ENCODE measurements around the gene TGFBR2.
A peak's percentile ranks its signal among the peaks of the same experiment; 100 is the strongest.

TGFBR2 gene

DNA sequence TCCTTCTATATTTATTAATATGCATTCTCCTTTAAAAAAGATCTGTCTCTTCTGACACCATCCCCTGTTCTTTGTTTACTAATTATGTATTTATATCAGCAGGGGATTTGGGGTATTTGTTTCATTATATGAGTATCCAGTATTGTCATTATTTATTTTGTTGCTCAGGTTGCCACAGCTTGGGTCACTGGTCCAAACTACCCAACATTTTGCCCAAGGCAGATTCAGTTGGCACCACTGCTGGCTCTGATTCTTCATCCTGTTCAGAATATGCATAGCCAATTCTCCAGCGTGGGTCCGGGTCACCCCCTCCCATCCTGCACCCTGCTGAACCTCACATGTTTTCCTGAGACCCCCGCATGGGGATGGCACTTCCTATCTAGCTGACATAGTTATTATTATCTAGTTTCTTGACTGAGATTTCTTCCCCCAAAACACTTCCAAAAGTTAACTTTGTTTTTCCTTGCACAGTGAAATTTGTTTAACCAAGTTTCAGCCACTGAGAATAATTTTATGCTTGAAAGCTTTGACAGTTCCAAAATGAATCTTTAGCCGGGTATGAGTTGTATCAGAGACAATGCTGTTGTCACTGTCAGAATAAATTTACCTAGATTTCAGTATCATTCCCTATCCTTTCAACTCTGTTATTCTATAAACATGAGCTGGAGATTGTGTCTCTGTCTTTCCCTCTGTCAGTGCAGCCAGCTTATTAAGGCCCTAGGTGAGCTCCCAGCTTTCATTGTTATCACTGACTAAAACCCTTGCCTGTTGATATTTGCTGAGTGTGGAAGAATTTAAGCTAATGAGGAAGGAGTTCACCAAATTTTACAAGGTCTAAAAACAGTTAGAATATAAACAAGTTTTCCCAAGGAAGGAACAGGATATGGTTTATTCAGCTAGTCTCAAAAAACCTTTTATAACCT lies 70.3 kb downstream of the TGFBR2 start:
- H3K4me2 ChIP-seq, result no peak overlapping the region
- no peaks in the 10 kb centered on the region for H3K9me3 ChIP-seq
- no peak overlapping the region for H3K27ac ChIP-seq
- H3K27me3 ChIP-seq, result no peaks in the 10 kb centered on the region
- H3K9ac ChIP-seq, result no peak overlapping the region
- peaks cover 58% of the 10 kb centered on the region for H3K4me1 ChIP-seq
- H3K4me3 ChIP-seq, result no peak overlapping the region
- no peak for TF ChIP-seq Cebpa-rat (IDR thresholded peaks at IDR 0.05)
- H4K20me1 ChIP-seq, result peaks cover 93% of the 10 kb centered on the region
- peaks cover 93% of the 10 kb centered on the region for H3K36me3 ChIP-seq

DNA sequence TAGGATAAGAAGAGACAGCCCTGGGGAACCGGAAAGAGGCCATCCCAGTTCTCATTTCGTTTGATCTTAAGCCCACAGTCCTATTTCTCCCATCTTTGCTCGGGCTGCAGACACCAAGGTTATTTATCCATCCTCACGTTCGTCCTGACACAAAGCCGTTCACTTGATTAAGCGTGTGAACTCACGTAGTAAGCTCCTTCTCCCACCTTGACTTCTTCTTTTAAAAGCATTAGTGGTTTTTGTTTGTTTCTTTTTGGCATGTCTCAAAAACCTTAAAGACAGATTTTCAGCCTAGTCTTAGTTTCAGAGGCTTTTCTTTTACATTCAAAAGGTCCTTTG lies 70.9 kb downstream of the TGFBR2 start:
- H3K4me2 ChIP-seq, result no peak overlapping the region
- no peak overlapping the region for H3K27ac ChIP-seq
- no peak overlapping the region for H3K4me3 ChIP-seq
- H3K9me3 ChIP-seq, result no peaks in the 10 kb centered on the region
- no peak overlapping the region for H3K9ac ChIP-seq
- TF ChIP-seq Cebpa-rat (IDR thresholded peaks at IDR 0.05), result no peak
- H3K4me1 ChIP-seq, result peaks cover 64% of the 10 kb centered on the region
- H4K20me1 ChIP-seq, result peaks cover 93% of the 10 kb centered on the region
- no peaks in the 10 kb centered on the region for H3K27me3 ChIP-seq
- H3K36me3 ChIP-seq, result peaks cover 93% of the 10 kb centered on the region

DNA sequence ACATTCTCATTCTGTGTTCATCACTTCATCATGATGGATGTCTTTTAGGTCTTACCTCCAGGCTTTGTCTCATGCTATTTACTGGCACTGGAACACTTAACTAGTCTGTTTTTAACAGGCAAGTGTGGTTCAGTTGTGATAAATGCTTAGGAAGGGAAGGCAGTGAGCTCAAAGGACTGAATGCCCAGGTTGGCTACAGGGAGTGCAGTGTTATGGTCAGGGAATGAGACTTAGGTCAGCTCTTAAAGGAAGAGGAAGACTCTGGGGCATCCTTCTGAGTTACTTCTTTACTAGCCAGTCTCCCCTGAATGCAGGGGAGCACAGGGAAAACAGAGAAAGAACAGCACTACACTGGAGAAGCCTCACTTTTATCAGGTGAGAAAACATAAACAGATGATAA lies 72.6 kb downstream of the TGFBR2 start:
- peak overlapping the region; percentile 25; the same call in 1 of the 2 replicates for H3K4me2 ChIP-seq
- H3K9ac ChIP-seq, result no peak overlapping the region
- H3K27ac ChIP-seq, result no peak overlapping the region
- no peaks in the 10 kb centered on the region for H3K27me3 ChIP-seq
- H3K4me1 ChIP-seq, result peaks cover 71% of the 10 kb centered on the region
- H4K20me1 ChIP-seq, result peaks cover 93% of the 10 kb centered on the region
- TF ChIP-seq Cebpa-rat (IDR thresholded peaks at IDR 0.05), result no peak
- peaks cover 93% of the 10 kb centered on the region for H3K36me3 ChIP-seq
- H3K4me3 ChIP-seq, result no peak overlapping the region
- H3K9me3 ChIP-seq, result no peaks in the 10 kb centered on the region

DNA sequence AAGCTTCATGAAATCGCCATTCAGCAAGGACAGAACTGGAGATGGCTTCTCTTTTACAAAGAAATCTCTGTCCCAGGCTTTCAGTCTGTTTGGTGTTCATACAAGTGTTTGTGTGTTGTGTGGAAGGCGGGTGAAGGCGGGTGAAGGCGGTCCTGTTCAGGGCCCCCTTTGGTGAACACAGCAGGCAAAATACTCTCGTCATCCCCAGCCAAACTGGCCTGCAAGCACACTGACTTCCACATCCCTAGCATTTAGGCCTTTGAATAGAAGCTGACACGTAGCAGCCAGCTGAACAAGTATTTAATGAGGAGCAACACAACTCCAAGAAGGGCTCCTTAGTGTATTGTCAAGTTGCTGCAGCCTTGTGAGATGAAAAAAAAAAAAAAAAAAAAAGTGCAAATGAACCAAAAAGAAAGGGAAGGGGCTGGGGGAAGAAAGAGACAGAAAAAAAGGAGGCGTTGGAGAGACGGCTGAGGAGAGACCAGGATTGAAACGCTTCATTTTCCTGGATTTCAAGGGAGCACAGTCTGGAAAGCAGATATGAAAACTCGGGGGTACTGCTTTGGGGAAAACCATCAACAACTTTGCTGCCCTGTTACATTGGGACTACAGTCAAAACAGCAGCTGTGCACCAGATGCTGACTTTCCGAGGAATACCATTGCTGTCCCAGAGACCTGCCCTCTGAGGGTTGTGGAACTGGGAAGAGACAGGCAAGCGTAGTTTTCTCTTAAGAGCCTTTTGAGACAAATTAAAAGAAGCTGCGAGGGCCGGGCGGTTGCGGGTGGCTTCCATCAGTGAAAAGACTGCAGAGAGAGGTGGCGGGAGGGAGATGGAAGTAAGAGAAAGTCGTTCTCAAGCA lies 74.6 kb downstream of the TGFBR2 start:
- Histone ChIP-seq H3K27me3 (no peaks in the 10 kb centered on the region), H3K4me1 (peaks cover 91% of the 10 kb centered on the region), H3K36me3 (peaks cover 93% of the 10 kb centered on the region), H3K4me2 (peak overlapping the region; percentile 42), H3K4me3 (no peak overlapping the region), H3K9ac (peak overlapping the region; percentile 10; the same call in 1 of the 2 replicates), H4K20me1 (peaks cover 93% of the 10 kb centered on the region), H3K27ac (peak overlapping the region; percentile 51), H3K9me3 (no peaks in the 10 kb centered on the region)
- TF ChIP-seq Cebpa-rat (IDR thresholded peaks at IDR 0.05), result no peak

DNA sequence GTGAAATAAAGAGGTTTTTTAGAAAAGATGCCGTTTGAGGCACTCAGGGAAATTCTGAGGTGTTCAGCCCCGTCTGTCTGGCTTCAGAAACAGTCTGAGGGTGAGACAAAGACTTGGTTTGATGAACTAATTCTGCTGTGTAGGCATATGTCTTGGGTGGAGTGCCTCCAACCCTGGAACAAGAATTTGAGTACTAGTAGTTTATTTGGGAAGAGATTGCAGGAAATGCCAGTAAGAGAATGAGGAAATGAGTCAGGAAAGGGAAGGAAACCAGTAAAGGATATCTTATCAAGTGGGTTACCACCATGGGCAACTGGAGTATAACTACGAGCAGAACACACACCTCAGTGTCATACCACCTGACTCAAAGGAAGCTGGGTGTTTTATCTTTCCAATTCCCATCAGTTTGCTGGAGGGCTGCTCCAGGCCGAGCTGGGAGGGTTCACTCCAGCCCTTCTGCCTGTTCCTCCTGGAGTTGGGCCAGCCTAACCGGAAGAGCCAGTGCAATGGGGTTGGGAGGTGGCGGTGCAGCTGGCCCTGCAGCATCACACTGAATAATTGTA lies 75.3 kb downstream of the TGFBR2 start:
- peak overlapping the region; percentile 42 for H3K4me2 ChIP-seq
- no peak overlapping the region for H3K4me3 ChIP-seq

DNA sequence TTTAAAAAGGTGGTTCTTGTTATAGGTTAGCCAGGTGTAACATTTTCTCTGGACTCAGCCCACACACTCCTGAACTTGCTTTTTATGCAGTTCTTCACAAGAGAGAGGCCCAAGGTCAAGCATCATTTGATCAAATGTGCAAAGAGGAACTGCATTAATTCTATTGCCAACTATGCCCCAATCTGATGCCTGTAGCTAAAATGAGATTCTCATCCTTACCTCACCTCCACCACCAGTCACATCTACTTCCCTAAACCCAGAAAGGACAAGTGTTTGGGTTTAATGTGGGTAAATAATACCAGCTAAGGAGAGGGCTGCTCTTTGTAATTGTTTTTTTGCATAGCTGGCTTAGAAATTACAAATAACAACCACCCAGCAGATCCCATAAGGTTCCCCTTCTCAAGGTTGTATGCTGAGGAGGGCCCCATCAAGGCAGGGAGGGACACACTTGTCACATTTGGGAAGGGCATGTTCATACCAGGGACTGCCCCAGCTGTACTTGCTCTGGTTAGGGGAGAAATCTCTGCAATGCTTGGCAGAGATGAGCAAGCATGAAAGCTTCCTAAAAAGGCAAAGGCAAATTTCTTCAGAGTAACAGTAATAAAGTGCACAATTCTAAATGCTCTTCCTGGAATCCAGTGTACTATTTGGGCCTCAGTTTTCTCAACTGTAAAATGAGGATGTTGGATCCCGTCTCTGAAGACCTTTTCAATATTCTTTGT lies 76.2 kb downstream of the TGFBR2 start:
- Histone ChIP-seq H3K4me1 (peaks cover 94% of the 10 kb centered on the region), H3K27me3 (no peaks in the 10 kb centered on the region), H3K9me3 (no peaks in the 10 kb centered on the region), H3K4me3 (no peak overlapping the region), H3K4me2 (no peak overlapping the region), H4K20me1 (peaks cover 93% of the 10 kb centered on the region), H3K36me3 (peaks cover 93% of the 10 kb centered on the region), H3K27ac (no peak overlapping the region), H3K9ac (no peak overlapping the region)
- no peak for TF ChIP-seq Cebpa-rat (IDR thresholded peaks at IDR 0.05)

More for the DNA sequence above, 75.3 kb downstream of the TGFBR2 start:
- no peaks in the 10 kb centered on the region for H3K27me3 ChIP-seq
- peaks cover 93% of the 10 kb centered on the region for H3K36me3 ChIP-seq
- H3K9ac ChIP-seq, result 0 out of 2 replicates have a peak overlapping the region, but pooled peaks have one; percentile 2
- no peak for TF ChIP-seq Cebpa-rat (IDR thresholded peaks at IDR 0.05)
- peaks cover 91% of the 10 kb centered on the region for H3K4me1 ChIP-seq
- peaks cover 93% of the 10 kb centered on the region for H4K20me1 ChIP-seq
- peak overlapping the region; percentile 51 for H3K27ac ChIP-seq
- H3K9me3 ChIP-seq, result no peaks in the 10 kb centered on the region

DNA sequence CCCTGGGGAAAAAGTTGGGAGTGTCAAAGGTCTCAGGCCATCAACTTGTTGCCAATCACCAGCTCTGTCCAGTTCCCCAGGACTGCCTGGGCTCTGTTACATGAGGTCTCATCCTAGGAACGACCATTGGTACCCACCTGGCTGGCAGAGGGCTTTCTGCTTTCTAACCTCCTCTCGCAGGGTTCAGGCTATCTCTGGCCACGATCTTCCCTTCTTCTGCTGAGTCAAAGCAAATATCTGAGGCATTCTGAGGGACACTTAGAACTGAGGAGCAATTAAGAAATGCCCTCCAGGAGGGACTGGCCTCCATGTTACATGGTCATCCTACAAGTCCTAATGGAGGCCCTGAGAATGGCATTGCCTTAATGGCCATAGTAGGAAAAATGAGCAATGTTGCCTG lies 77.4 kb downstream of the TGFBR2 start:
- Histone ChIP-seq H4K20me1 (peaks cover 93% of the 10 kb centered on the region), H3K4me1 (peaks cover 94% of the 10 kb centered on the region), H3K27me3 (no peaks in the 10 kb centered on the region), H3K4me2 (0 out of 2 replicates have a peak overlapping the region, but pooled peaks have one; percentile 2), H3K36me3 (peaks cover 93% of the 10 kb centered on the region), H3K9ac (no peak overlapping the region), H3K27ac (peak overlapping the region; percentile 40; the same call in 1 of the 2 replicates), H3K9me3 (no peaks in the 10 kb centered on the region), H3K4me3 (no peak overlapping the region)
- TF ChIP-seq Cebpa-rat (IDR thresholded peaks at IDR 0.05), result no peak

DNA sequence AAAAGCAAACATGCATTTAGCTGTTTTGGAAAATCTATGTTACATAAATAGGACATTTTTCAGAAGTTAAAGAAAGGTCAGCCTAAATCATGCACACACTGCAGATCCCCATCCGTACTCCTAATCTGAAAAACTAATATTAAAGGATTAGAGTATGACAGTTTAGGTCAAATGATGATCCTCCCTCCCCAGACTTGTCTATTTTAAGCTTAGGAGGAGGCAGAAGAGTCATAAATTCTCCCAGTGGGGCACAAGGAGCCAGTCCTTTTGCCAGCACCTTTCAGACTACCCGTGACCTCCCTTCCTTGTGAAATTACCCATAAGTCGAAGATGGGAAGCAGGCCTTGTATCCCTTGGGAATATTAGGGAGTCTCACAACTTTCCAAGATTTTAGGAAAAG lies 78.0 kb downstream of the TGFBR2 start:
- Histone ChIP-seq H3K9me3 (no peaks in the 10 kb centered on the region), H3K9ac (no peak overlapping the region), H3K4me2 (no peak overlapping the region), H3K36me3 (peaks cover 93% of the 10 kb centered on the region), H4K20me1 (peaks cover 93% of the 10 kb centered on the region), H3K27me3 (no peaks in the 10 kb centered on the region), H3K4me1 (peaks cover 94% of the 10 kb centered on the region), H3K4me3 (no peak overlapping the region), H3K27ac (0 out of 2 replicates have a peak overlapping the region, but pooled peaks have one; percentile 31)
- TF ChIP-seq Cebpa-rat (IDR thresholded peaks at IDR 0.05), result no peak

DNA sequence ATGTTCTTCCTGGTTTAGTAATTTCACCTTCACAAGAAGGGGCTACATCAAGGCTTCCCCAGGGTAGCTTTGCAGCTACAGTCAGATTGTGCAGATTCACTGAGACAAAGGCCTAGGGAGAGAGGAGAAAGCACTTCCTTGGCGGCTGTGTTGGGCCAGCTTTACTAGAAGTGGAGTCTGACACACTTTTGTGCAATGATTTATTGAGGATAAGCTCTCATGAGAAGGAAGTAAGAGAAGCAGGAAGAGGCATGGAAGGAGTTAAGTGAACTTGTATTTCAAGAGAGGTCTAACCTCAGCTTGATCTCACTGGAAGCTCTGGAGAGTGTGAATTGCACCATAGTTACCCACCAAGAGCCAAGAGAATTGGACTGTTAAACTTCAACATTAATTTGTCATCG lies 78.9 kb downstream of the TGFBR2 start:
- no peaks in the 10 kb centered on the region for H3K27me3 ChIP-seq
- no peak overlapping the region for H3K4me3 ChIP-seq
- peak overlapping the region; percentile 31 for H3K27ac ChIP-seq
- H3K9ac ChIP-seq, result no peak overlapping the region
- H3K4me2 ChIP-seq, result no peak overlapping the region; the same call in 1 of the 2 replicates
- no peaks in the 10 kb centered on the region for H3K9me3 ChIP-seq
- peaks cover 98% of the 10 kb centered on the region for H4K20me1 ChIP-seq
- TF ChIP-seq Cebpa-rat (IDR thresholded peaks at IDR 0.05), result no peak
- H3K4me1 ChIP-seq, result peaks cover 96% of the 10 kb centered on the region
- H3K36me3 ChIP-seq, result peaks cover 97% of the 10 kb centered on the region
